DMS 273 (cell line): Measurements from ENCODE around the gene C2CD4C.
"Not testable (repeated sequence)": the region's sequence is repeated elsewhere in the genome, so short reads cannot be mapped to it uniquely, and the experiment has no call there.

ENCODE experiments used
- DNase-seq: peaks from one replicate; lab custom pipeline; 2025; ENCODE audit not compliant: unreplicated experiment; lab: John Stamatoyannopoulos, UW

Gene C2CD4C

GRCh38 chr19:438416-438958 lies 29.5 kb upstream of the C2CD4C start:
- no peak for DNase-seq

- no peak for DNase-seq
Observed at GRCh38 chr19:437041-437440, 28.1 kb upstream of the C2CD4C start.

- DNase-seq, result no peak
Observed at GRCh38 chr19:436413-436950, 27.5 kb upstream of the C2CD4C start.

- no peak for DNase-seq
Observed at GRCh38 chr19:435707-436412, 26.9 kb upstream of the C2CD4C start.

- no peak for DNase-seq
Observed at GRCh38 chr19:435056-435706, 26.2 kb upstream of the C2CD4C start.

- DNase-seq, result no peak
Observed at GRCh38 chr19:434152-434960, 25.4 kb upstream of the C2CD4C start.

GRCh38 chr19:430701-431100 lies 21.8 kb upstream of the C2CD4C start:
- DNase-seq, result no peak

- DNase-seq, result no peak
Observed at GRCh38 chr19:428149-428548, 19.2 kb upstream of the C2CD4C start.

- not testable (repeated sequence) for DNase-seq
Observed at GRCh38 chr19:427675-428074, 18.7 kb upstream of the C2CD4C start.

- peak; percentile 72 for DNase-seq
Observed at GRCh38 chr19:426725-427445, 17.9 kb upstream of the C2CD4C start.

- DNase-seq, result no peak
Observed at GRCh38 chr19:425056-425455, 16.1 kb upstream of the C2CD4C start.

- no peak for DNase-seq
Observed at GRCh38 chr19:424546-424945, 15.6 kb upstream of the C2CD4C start.

GRCh38 chr19:423691-424466 lies 14.9 kb upstream of the C2CD4C start:
- no peak for DNase-seq

GRCh38 chr19:422917-423226 lies 13.9 kb upstream of the C2CD4C start:
- not testable (repeated sequence) for DNase-seq

- no peak for DNase-seq
Observed at GRCh38 chr19:422213-422916, 13.4 kb upstream of the C2CD4C start.

- DNase-seq, result no peak
Observed at GRCh38 chr19:419721-420515, 11.0 kb upstream of the C2CD4C start.

GRCh38 chr19:418761-419671 lies 10.1 kb upstream of the C2CD4C start:
- DNase-seq, result no peak

GRCh38 chr19:416416-416815 lies 7.5 kb upstream of the C2CD4C start:
- DNase-seq, result peak; percentile 53
